Measurements from ENCODE around the gene VTI1A.

VTI1A gene

GRCh38 chr10:112643600-112644264, 196.7 kb downstream of the VTI1A start:
- FAIRE-seq, result no peak

DNA sequence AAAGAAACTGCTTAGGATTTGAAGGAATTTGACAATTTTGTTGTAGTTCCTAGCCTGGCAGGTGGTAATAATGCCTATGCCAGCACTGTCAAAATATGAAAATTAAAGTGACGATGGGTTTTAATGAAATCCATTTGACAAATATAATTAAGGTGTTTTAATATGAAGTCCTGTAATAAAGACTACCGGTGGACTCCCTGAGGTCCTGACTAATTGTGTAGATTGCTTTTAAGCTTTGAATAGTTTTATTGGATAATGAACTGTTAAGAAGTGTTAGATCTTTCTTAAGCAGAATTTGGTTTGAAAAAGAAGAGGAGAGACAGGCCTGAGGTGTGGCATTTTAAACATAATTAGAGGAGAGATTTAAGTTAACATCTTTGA, 197.2 kb downstream of the VTI1A start:
- FAIRE-seq, result no peak

DNA sequence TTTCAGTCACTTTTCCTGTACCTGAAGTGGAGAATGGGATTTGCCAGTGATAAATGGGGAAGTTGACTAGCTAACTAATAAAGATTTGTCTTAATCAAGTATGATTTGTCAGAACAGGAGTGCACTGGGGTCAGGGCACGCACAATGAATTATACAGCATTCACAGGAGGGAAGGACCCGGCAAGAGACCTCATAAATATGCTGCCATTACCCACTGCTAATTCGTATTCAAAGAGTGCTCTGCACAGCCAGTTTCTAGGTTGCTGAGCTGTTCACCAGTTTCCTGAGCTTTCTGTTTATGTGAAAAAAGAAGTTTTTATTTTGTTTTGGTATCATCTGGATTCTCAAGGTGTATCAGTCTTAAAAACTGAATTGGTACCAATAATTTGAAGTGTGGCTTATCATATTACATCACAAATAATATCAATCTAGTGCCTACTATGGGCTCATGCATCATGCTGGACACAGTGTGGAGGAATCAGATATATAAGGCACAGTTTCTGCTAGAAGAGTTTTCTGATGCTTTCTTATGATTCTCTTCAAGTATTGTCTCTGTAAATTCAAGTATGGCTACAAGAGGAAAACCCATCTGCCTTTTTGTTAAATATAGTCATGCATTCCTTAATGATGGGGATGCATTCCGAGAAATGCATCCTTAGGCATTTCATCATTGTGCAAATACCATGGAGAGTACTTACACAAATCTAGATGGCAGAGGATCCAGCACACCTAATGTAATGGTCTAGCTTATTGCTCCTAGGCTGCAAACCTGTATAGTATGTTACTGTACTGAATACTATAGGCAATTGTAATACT, 202.2 kb downstream of the VTI1A start:
- FAIRE-seq, result no peak

- no peak for FAIRE-seq
Observed at GRCh38 chr10:112649822-112650152, 202.8 kb downstream of the VTI1A start.

GRCh38 chr10:112650588-112651030, 203.6 kb downstream of the VTI1A start:
- no peak for FAIRE-seq

DNA sequence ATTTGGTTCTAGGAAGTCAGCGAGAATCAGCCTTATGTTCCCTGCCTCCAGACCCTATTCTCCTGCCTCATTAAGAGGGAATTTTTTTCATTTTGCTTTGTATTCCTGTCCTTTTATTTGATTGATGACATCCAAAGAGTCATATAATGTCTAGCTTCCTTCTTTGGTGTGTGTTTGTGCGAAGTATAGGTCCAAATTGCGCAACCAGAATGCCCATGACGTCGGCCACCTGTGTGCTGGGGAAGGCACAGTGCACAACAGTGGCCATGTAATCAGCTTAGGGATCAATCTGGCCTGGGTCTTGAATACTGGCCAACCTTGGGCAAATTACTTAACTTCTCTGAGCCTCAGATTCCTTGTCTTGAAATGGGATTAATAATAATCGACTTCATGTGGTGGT, 206.2 kb downstream of the VTI1A start:
- FAIRE-seq, result no peak

GRCh38 chr10:112653851-112654250, 206.8 kb downstream of the VTI1A start:
- no peak for FAIRE-seq

- no peak for FAIRE-seq
Observed at GRCh38 chr10:112654794-112655193, 207.8 kb downstream of the VTI1A start.

GRCh38 chr10:112655722-112656121, 208.7 kb downstream of the VTI1A start:
- no peak for FAIRE-seq

DNA sequence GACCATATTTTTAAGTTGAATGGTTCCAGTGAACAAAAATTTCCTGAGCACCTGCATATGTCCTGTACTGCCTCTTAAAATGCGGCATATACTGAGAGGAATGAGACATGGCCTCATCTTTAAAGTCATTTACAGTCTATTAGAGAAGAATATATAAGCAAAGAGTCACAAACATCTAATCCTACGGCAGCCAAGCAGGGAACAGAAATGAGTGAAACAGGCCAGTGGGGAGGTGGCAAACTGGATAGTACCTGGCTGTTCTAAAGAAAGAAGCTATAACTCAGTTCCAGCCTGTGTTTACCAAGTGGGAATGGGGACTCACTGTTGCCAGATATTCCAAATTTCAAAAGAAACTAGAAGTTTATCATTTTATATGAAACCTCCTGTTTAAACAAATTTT, 211.4 kb downstream of the VTI1A start:
- FAIRE-seq, result no peak

DNA sequence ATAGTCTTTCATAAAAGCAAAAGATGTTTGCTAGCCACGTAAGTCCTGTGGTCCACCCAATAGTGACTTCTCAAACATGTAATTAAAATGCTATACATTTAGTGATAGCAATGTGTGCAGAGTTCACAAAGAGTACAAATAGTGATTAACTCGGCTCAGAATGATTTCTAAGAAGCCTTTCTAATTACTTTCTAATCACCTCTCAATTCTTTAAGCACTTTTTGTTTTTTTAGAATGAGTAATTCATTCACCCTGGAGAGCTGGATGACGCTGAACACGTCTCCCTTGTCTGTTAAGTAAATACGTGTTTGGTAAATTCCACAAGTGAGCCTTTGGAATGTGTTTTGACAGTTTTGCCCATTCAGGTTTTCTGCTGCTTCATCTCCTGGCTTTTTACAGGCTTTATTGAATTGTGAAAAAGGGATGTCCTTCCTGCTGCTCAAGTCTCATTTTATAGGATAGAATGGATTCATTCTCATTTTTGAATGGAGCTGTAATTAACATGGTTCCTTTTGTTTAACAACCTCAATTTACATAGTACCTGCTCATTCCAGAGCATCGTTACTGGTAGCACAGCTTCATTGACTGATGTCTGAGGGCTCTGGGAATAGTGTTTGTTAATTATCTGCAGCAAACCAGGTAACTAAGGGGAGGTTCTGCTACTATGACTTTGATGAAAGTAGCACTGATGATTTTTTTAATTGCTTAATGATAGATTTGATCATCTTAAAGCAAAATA, 212.1 kb downstream of the VTI1A start:
- no peak for FAIRE-seq

DNA sequence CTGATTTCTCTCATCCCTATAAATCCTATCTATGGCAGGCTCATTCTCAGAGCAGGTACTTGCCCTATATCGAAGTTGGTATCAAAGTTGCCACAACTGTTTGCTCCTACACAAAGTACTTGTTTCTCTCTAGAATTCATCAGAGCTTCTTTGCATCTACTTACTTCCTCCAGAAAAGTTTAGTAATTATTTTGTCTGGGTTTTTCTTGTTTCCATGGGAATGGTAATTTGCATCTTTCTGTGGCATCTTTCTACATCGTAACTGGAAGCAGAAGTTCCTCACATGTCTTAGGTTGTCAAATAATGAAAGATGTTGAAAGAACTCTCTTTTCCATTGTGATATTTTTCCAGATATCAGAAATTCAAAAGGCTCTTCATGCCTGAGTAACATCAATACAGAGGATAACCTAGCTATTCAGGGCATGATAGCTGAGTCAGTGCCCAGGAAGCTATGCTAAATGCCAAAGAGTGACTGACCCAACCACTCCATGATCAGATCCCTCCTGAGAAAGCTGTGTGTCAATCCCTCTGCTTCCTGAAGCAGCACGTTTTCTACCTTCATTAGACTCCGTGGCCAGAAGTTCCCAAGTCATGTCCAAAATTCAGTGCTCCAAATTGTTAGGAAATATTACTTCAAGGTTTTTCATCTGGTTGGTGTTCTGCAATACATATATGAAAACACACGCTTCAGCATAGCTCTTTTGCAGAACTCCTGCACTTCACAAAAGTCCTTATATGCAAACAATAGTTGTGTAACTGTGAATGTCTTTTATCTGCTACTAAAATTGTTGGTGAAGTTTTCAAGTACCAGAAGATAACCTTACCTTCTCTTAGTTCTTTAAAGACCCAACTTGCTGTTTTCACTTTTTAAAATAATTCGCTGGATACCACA, 216.5 kb downstream of the VTI1A start:
- no peak for FAIRE-seq

DNA sequence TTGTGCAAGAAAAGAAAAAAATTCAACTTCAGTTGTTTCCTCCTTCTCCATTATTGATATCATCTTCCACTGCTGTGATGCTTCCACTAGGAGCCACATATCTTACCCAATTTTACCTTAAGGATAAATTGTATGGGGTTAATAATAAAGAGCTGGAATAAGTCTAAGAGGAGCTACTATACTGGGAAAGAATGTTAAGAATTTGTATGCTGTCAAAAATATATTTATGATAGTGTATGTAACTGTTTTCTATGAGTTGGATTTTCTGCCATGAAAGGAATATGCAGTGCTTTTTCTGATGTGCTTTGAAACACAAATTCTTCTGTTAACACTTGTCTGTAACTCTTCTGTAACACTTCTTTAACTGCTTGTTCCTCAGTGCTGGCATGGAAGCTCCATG, 219.1 kb downstream of the VTI1A start:
- no peak for FAIRE-seq

DNA sequence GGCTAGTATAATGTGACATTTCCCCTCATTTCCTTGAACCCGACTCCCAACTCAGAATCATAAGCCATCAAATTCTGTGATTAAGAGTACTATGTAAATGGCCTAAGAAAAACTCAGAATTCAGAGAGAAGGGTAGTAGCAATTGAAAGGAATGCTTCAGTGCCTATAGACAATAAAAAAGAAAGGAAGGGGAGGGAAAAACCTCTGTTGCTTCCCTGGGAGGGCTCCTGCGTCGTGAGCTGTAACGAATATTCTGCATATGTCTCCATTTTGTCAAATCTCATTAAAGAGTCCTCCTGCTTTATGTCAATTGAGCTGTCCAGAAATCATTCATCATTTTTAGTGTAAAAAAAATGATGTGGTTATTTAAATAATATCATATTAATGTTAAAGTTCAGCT, 223.0 kb downstream of the VTI1A start:
- no peak for FAIRE-seq

GRCh38 chr10:112671743-112672142, 224.7 kb downstream of the VTI1A start:
- FAIRE-seq, result no peak

GRCh38 chr10:112672706-112673105, 225.7 kb downstream of the VTI1A start:
- FAIRE-seq, result no peak

DNA sequence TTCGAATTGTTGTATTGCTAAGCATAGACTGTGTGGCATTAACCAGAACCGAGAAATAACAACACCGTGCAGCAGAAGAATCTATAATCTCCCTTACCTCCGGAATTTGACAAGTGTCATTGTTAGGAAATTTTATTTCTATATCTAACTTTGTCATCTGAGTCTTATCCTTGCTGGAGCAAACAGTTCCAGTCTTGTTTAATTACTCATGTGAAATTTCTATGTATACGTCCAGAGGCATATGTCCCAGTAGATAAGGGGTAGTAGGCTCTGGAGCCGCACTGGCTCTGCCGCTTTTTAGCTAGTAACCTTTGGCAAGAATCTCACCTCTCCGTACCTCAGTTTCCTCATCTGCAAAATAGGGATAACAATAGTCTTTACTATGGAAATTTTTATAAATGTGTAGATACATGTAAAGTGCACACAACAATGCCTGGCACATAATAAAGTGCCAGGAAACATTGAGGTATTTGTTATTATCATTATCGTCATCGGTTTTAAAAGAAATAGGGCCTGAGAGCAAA, 228.6 kb downstream of the VTI1A start:
- FAIRE-seq, result no peak

DNA sequence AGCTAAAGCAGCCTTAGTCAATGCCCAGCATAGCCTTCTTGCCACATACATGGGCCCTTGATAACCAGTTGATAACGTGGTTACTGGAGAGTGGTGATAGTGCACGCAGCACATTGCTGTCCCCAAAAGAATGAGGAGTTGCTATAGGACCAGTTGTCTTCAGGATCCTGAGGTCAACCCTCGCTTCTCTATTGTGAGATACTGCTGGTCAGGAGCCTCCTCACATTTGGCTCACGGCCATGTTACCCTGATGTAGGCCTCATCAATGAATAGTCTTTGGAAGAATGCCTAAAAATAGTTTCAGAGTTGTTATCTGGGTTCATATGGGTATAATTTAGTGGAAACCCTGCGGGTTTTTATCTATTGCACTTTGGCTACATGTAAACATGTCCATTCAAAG, 230.7 kb downstream of the VTI1A start:
- no peak for FAIRE-seq

DNA sequence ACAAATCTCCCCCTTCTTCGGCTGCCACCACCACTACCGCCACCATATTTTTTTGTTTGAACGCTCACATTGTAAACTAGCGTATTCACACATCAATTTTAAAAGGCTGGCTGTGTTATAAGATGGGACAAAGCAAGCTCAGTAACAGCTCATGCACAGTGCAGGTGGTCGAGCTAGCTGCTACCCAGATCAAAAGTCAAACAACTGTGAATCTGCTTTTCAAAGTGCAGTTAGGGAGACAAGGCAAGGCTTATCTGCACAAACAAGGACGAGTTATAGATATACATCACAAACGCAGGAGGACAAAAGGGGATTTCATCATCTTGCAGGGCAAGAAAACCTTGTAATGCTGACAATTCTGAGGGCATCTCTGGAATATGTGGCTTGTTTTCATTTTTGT, 231.6 kb downstream of the VTI1A start:
- no peak for FAIRE-seq

DNA sequence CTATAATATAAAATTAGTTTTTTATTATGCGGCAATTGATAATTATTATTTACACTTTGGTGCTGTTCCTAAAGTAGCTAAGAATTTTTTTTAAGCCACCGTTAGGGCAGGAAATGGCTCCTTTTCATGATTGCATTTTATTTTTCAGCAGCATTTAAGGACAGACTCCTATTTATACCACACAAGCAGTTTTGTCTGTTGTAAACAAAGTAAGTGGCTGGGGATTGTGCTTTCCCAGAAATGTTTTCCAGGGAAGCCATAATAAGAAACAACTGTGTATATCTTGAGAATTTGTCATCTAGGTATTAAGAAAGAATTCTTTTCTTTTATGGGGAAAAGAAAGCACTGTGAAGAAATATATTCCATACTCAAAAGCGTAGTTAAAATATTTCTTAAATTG, 232.0 kb downstream of the VTI1A start:
- no peak for FAIRE-seq

DNA sequence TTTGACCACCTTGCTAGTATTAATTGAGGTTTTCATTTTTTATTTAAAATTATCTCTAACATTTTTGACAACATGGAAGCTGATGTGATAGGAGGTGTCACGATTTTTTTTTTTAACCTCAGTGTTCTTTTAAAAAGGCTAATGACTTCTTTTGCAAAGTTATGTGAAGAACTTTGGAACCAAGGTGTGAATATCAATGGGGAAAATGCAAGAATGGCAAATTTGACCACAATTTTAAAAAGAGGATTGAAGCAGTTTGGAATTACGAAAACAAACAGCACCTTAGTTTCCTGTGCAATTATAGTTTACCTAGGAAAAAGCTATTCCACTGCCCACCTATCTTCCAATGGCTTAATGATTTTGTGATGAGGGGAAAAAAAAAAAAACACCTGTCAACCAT, 232.4 kb downstream of the VTI1A start:
- FAIRE-seq, result no peak

DNA sequence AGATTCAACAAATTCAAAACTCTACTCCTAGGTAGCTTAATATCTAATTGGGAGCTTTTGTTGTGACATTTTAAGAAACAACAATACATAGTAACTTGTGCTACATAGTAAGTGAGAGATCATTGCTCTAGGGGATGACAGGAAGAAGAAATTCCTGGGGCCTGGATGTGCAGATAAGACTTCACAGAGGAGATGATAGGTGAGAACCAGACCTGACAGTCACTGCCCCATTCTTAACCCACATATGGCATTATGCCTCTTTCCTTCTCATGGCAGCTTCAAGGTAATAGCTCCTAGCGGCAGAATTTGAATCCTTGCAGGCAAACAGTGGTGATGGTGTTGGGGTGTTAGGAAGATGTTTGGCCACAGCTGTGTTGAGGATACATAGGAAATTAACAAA, 233.6 kb downstream of the VTI1A start:
- FAIRE-seq, result no peak

- FAIRE-seq, result no peak
Observed at GRCh38 chr10:112687647-112688046, 240.6 kb downstream of the VTI1A start.
